ENCODE data around the gene MAPK6. TPM values are rescaled to one million over a fixed set of nuclear protein-coding genes. Genes with fewer than 3 reads are reported as not detected.

The MAPK6 gene
- total and polyA plus RNA-seq, 10 of the 15 experiments (the other 5 are each of a cell fraction or from before 2014, with no cell fraction given), result 20.6 to 100 (median 52.6) TPM

DNA sequence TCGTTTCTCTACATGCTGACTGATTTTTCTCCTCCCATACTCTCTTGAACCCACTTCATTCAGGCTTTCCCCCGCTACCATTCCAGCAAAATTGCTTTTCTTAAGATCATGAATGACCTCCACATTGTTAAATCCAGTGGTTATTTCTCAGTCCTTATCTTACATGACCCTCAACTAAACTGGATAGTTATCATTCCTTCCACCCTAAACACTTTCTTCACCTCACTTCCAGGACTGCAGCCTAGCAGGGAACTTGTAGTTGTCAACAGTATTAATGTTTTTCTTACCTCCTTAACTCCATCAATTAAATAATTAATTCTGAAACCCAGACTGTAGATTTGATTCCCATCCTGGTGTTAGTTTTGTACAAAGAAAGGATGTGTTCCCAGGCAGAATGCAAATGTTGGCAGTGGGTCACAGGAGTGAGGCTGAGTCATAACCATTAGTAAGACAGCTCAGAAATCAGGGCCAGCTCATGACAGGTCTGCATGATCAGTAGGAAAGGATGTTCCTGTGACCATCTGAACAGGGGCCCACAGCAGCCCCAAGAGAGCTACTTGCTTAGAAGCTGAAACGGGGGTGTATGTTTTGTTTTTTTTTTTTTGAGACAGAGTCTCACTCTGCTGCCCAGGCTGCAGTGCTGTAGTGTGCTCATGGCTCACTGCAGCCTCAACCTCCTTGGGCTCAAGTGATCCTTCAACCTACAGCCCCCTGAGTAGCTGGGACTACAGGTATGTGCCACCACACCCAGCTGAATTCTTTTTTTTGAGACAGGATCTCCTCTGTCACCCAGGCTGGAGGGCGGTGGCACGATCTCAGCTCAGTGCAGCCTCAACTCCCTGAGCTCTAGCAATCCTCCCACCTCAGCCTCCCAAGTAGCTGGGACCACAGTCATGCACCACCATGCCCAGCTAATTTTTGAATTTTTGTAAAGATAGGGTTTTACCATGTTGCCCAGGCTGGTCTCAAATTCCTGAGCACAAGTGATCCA is 84.5 kb downstream of the MAPK6 start (continued):
- TF ChIP-seq, protein P1, sequence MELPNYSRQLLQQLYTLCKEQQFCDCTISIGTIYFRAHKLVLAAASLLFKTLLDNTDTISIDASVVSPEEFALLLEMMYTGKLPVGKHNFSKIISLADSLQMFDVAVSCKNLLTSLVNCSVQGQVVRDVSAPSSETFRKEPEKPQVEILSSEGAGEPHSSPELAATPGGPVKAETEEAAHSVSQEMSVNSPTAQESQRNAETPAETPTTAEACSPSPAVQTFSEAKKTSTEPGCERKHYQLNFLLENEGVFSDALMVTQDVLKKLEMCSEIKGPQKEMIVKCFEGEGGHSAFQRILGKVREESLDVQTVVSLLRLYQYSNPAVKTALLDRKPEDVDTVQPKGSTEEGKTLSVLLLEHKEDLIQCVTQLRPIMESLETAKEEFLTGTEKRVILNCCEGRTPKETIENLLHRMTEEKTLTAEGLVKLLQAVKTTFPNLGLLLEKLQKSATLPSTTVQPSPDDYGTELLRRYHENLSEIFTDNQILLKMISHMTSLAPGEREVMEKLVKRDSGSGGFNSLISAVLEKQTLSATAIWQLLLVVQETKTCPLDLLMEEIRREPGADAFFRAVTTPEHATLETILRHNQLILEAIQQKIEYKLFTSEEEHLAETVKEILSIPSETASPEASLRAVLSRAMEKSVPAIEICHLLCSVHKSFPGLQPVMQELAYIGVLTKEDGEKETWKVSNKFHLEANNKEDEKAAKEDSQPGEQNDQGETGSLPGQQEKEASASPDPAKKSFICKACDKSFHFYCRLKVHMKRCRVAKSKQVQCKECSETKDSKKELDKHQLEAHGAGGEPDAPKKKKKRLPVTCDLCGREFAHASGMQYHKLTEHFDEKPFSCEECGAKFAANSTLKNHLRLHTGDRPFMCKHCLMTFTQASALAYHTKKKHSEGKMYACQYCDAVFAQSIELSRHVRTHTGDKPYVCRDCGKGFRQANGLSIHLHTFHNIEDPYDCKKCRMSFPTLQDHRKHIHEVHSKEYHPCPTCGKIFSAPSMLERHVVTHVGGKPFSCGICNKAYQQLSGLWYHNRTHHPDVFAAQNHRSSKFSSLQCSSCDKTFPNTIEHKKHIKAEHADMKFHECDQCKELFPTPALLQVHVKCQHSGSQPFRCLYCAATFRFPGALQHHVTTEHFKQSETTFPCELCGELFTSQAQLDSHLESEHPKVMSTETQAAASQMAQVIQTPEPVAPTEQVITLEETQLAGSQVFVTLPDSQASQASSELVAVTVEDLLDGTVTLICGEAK (IDR thresholded peaks at IDR 0.05; ENCODE audit: borderline replicate concordance), result no peak
- TF ChIP-seq ZNF217 (IDR thresholded peaks at IDR 0.05) (no peak), MTA2 (IDR thresholded peaks at IDR 0.05; ENCODE audit: low read depth) (peak; percentile 77), STAT1 (conservative IDR thresholded peaks at IDR 0.05) (no peak), SREBF2 (IDR thresholded peaks at IDR 0.05; ENCODE audit: low read length) (no peak), MEF2A (IDR thresholded peaks at IDR 0.05; ENCODE audit: insufficient read depth, low read depth, low read length) (no peak), NFYB (IDR thresholded peaks at IDR 0.05; ENCODE audit: insufficient read depth, low read depth, low read length) (no peak), MYB (IDR thresholded peaks at IDR 0.05; ENCODE audit: borderline replicate concordance, low read depth, low read length) (no peak), BCL11A (IDR thresholded peaks at IDR 0.05; ENCODE audit: low read depth, low read length) (peak; percentile 58; the same call in 1 of the 2 replicates), CEBPB (IDR thresholded peaks at IDR 0.05; ENCODE audit: borderline replicate concordance in 1 of 2, low read depth in 2 of 2, low read length in 2 of 2) (no peak), HCFC1 (IDR thresholded peaks at IDR 0.05; ENCODE audit: low read length) (no peak), POLR2AphosphoS2 (IDR thresholded peaks at IDR 0.05; ENCODE audit: low read depth, low read length) (0 out of 2 replicates have a peak, but pooled peaks have one; percentile 34), ATF7 (IDR thresholded peaks at IDR 0.05; ENCODE audit: low read depth) (peak; percentile 89)
- TF ChIP-seq, protein P2, sequence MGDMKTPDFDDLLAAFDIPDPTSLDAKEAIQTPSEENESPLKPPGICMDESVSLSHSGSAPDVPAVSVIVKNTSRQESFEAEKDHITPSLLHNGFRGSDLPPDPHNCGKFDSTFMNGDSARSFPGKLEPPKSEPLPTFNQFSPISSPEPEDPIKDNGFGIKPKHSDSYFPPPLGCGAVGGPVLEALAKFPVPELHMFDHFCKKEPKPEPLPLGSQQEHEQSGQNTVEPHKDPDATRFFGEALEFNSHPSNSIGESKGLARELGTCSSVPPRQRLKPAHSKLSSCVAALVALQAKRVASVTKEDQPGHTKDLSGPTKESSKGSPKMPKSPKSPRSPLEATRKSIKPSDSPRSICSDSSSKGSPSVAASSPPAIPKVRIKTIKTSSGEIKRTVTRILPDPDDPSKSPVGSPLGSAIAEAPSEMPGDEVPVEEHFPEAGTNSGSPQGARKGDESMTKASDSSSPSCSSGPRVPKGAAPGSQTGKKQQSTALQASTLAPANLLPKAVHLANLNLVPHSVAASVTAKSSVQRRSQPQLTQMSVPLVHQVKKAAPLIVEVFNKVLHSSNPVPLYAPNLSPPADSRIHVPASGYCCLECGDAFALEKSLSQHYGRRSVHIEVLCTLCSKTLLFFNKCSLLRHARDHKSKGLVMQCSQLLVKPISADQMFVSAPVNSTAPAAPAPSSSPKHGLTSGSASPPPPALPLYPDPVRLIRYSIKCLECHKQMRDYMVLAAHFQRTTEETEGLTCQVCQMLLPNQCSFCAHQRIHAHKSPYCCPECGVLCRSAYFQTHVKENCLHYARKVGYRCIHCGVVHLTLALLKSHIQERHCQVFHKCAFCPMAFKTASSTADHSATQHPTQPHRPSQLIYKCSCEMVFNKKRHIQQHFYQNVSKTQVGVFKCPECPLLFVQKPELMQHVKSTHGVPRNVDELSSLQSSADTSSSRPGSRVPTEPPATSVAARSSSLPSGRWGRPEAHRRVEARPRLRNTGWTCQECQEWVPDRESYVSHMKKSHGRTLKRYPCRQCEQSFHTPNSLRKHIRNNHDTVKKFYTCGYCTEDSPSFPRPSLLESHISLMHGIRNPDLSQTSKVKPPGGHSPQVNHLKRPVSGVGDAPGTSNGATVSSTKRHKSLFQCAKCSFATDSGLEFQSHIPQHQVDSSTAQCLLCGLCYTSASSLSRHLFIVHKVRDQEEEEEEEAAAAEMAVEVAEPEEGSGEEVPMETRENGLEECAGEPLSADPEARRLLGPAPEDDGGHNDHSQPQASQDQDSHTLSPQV (IDR thresholded peaks at IDR 0.05), result no peak
- TF ChIP-seq, protein P3, sequence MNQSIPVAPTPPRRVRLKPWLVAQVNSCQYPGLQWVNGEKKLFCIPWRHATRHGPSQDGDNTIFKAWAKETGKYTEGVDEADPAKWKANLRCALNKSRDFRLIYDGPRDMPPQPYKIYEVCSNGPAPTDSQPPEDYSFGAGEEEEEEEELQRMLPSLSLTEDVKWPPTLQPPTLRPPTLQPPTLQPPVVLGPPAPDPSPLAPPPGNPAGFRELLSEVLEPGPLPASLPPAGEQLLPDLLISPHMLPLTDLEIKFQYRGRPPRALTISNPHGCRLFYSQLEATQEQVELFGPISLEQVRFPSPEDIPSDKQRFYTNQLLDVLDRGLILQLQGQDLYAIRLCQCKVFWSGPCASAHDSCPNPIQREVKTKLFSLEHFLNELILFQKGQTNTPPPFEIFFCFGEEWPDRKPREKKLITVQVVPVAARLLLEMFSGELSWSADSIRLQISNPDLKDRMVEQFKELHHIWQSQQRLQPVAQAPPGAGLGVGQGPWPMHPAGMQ (IDR thresholded peaks at IDR 0.05; ENCODE audit: borderline replicate concordance), result no peak
- TF ChIP-seq, protein P4, sequence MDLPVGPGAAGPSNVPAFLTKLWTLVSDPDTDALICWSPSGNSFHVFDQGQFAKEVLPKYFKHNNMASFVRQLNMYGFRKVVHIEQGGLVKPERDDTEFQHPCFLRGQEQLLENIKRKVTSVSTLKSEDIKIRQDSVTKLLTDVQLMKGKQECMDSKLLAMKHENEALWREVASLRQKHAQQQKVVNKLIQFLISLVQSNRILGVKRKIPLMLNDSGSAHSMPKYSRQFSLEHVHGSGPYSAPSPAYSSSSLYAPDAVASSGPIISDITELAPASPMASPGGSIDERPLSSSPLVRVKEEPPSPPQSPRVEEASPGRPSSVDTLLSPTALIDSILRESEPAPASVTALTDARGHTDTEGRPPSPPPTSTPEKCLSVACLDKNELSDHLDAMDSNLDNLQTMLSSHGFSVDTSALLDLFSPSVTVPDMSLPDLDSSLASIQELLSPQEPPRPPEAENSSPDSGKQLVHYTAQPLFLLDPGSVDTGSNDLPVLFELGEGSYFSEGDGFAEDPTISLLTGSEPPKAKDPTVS (IDR thresholded peaks at IDR 0.05; ENCODE audit: low read depth, low read length), result no peak

Data from GM12878 (cell line).